Measurements from ENCODE around the gene GNPTAB. TPM values are rescaled to one million over a fixed set of nuclear protein-coding genes. Genes with fewer than 3 reads are reported as not detected.
A peak's percentile ranks its signal among the peaks of the same experiment; 100 is the strongest.

Gene GNPTAB
- total and polyA plus RNA-seq, 11 donors = 18.0 to 61.2 (median 44.9) TPM

GRCh38 chr12:101733166-101733565 lies 97.6 kb downstream of the GNPTAB start:
- 72 to 84% (median 83%) methylated on average over 2 of the region's 2 CpGs for WGBS, 4 donors
- intact Hi-C loops (cut with DNase I) = no loop called here
- ATAC-seq = peak in 1 of 4 donors; percentile 33

GRCh38 chr12:101732318-101732717 lies 98.4 kb downstream of the GNPTAB start:
- peaks cover 0 to 100% (median 61%) of the 10 kb centered on the region in 9 donors for H3K36me3 ChIP-seq
- no peak for TF ChIP-seq POLR2A (IDR thresholded peaks at IDR 0.05)
- no peak for TF ChIP-seq CTCF (IDR thresholded peaks at IDR 0.05)
- no peak overlapping the region for H3K27ac ChIP-seq
- intact Hi-C loops (cut with DNase I) = no loop called here
- H3K4me1 ChIP-seq = no peaks in the 10 kb centered on the region
- 88 to 96% (median 91%) methylated on average over 1 of the region's 1 CpG for WGBS, 4 donors
- DNase-seq = no peak
- no peaks in the 10 kb centered on the region for H3K9me3 ChIP-seq
- no peaks in the 10 kb centered on the region for H3K27me3 ChIP-seq
- H3K4me3 ChIP-seq = no peak overlapping the region
- ATAC-seq = no peak

More at GRCh38 chr12:101733166-101733565, 97.6 kb downstream of the GNPTAB start:
- H3K4me3 ChIP-seq = no peak overlapping the region
- H3K27ac ChIP-seq = no peak overlapping the region
- H3K4me1 ChIP-seq = no peaks in the 10 kb centered on the region
- TF ChIP-seq POLR2A (IDR thresholded peaks at IDR 0.05) = no peak
- TF ChIP-seq CTCF (IDR thresholded peaks at IDR 0.05) = no peak
- no peaks in the 10 kb centered on the region for H3K9me3 ChIP-seq
- no peaks in the 10 kb centered on the region for H3K27me3 ChIP-seq
- H3K36me3 ChIP-seq = peaks cover 0 to 100% (median 56%) of the 10 kb centered on the region in 9 donors
- DNase-seq = no peak

GRCh38 chr12:101729842-101730241 lies 100.9 kb downstream of the GNPTAB start:
- H3K4me1 ChIP-seq = no peaks in the 10 kb centered on the region
- TF ChIP-seq POLR2A (IDR thresholded peaks at IDR 0.05) (no peak), CTCF (IDR thresholded peaks at IDR 0.05) (no peak)
- H3K27me3 ChIP-seq = no peaks in the 10 kb centered on the region
- no peak overlapping the region for H3K4me3 ChIP-seq
- ATAC-seq (peak in 1 of 4 donors; percentile 27), DNase-seq (no peak)
- no peaks in the 10 kb centered on the region for H3K9me3 ChIP-seq
- no peak overlapping the region for H3K27ac ChIP-seq
- intact Hi-C loops (cut with DNase I) = no loop called here
- H3K36me3 ChIP-seq = peaks cover 2 to 100% (median 66%) of the 10 kb centered on the region in 9 donors

- intact Hi-C loops (cut with DNase I) = no loop called here
- ATAC-seq (no peak), DNase-seq (no peak)
- Histone ChIP-seq H3K27ac (no peak overlapping the region), H3K4me3 (no peak overlapping the region), H3K4me1 (no peaks in the 10 kb centered on the region), H3K9me3 (no peaks in the 10 kb centered on the region), H3K36me3 (peaks cover 2 to 99% (median 68%) of the 10 kb centered on the region in 9 donors), H3K27me3 (no peaks in the 10 kb centered on the region)
- no peak for TF ChIP-seq POLR2A (IDR thresholded peaks at IDR 0.05)
- no peak for TF ChIP-seq CTCF (IDR thresholded peaks at IDR 0.05)
Observed at GRCh38 chr12:101727098-101727497, 103.7 kb downstream of the GNPTAB start.
